ENCODE results near the gene PLA2G10.

DNA sequence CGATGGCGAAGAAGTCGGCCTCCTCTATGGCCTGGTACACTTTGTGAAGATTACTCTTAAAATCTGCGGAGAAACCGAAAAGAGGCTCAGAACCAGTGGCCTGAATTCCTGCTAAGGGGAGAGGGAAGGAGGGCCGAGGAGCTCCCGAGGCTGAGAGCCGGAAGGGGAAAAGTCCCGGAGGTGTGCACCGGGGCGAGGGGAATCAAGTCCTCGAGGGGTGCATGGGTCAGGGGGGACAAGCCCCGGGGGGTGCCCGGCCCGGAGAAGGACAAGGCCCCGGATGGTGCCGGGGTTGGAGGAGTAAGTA, 64.5 kb downstream of the PLA2G10 start:
- TF ChIP-seq CTCF (IDR thresholded peaks at IDR 0.05) = no peak
- TF ChIP-seq POLR2A (IDR thresholded peaks at IDR 0.05) = no peak

All from testis (tissue), 2 donors.